Testis (tissue), 2 donors: ENCODE results near the gene CADPS2.

Experiments
- CTCF ChIP-seq, 3 experiments: fragments of 450-650 bp in 2 of 3; fragments of 200-600 bp in 1 of 3; sonication (generic) in 1 of 3; IDR thresholded peaks; one replicate each; pipeline ENCODE4 v1.5.1; 2016 to 2019; ENCODE audit warnings: antibody characterized with exemption in 3 of 3, mild to moderate bottlenecking in 2 of 3, moderate library complexity in 1 of 3
- POLR2A ChIP-seq: fragments of 450-650 bp; IDR thresholded peaks from one replicate; pipeline ENCODE4 v1.6.1; 2017; ENCODE audit warnings: antibody characterized with exemption, mild to moderate bottlenecking, moderate library complexity

DNA sequence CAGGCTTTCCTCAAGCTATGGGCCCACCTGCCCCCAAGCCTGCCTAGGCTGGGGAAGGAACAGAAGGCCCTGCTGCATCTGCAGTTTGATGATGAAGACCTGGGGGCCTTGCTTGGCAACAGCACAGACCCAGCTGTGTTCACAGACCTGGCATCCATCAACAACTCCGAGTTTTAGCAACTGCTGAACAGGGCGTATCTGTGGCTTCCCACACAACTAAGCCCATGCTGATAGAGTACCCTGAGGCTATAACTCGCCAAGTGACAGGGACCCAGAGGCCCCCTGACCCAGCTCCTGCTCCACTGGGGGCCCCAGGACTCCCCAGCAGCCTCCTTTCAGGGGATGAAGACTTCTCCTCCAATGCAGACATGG lies 36.3 kb downstream of the CADPS2 start:
- no peak for TF ChIP-seq POLR2A
- no peak for TF ChIP-seq CTCF (IDR thresholded peaks at IDR 0.05)
